Suprapubic skin (tissue), 4 donors: Measurements from ENCODE around the gene RPS21. TPM values are rescaled to one million over a fixed set of nuclear protein-coding genes. Genes with fewer than 3 reads are reported as not detected.

Experiments
- DNase-seq, 2 donors: peaks; one replicate each; pipeline ENCODE4 v3.0.0-alpha.2; 2019; ENCODE audit warnings: low spot score in 2 of 2
- H3K27ac ChIP-seq: fragments of 200-600 bp; sonication (generic); one replicate; pipeline ENCODE4 v1.5.1; 2019
- H3K27me3 ChIP-seq: fragments of 200-600 bp; sonication (generic); one replicate; pipeline ENCODE4 v1.5.1; 2019
- H3K36me3 ChIP-seq: fragments of 200-600 bp; sonication (generic); one replicate; pipeline ENCODE4 v1.5.1; 2019
- H3K4me1 ChIP-seq: fragments of 200-600 bp; sonication (generic); one replicate; pipeline ENCODE4 v1.5.1; 2019
- H3K4me3 ChIP-seq: fragments of 200-600 bp; sonication (generic); one replicate; pipeline ENCODE4 v1.5.1; 2019; ENCODE audit warnings: mild to moderate bottlenecking
- H3K9me3 ChIP-seq: fragments of 200-600 bp; sonication (generic); one replicate; pipeline ENCODE4 v1.5.1; 2019
- EP300 ChIP-seq: sonication (generic); formaldehyde crosslinking; IDR thresholded peaks from one replicate; pipeline ENCODE4 v1.6.1; 2017; ENCODE audit warnings: antibody characterized with exemption
- POLR2A ChIP-seq, 2 donors: fragments of 450-650 bp; IDR thresholded peaks; one replicate each; pipeline ENCODE4 v1.6.1; 2017; ENCODE audit warnings: antibody characterized with exemption in 2 of 2, mild to moderate bottlenecking in 2 of 2, moderate library complexity in 2 of 2
- POLR2AphosphoS5 ChIP-seq, 3 donors: sonication (generic); formaldehyde crosslinking; IDR thresholded peaks; one replicate each; pipeline ENCODE4 v1.6.1; 2017; ENCODE audit warnings: antibody characterized with exemption in 3 of 3
- WGBS: methylation state at CpG from one replicate; pipeline ENCODE4 v1.1.5; 2018; 5-methylcytosine and 5-hydroxymethylcytosine counted together
- total RNA-seq, 4 donors: library from RNA; depleted of rRNA; stranded (reverse); fragments of >200 nt; gene quantifications; one replicate each; pipeline ENCODE4 v1.1.0, GENCODE V29; 2016
- TF ChIP-seq, protein P1 (sequence below), 2 donors: fragments of 200-600 bp in 1 of 2; fragments of 450-650 bp in 1 of 2; sonication (generic) in 1 of 2; IDR thresholded peaks; one replicate each; pipeline ENCODE4 v1.5.1; 2016 to 2019; ENCODE audit warnings: antibody characterized with exemption in 2 of 2, mild to moderate bottlenecking in 1 of 2, moderate library complexity in 1 of 2

The RPS21 gene
- total RNA-seq, 4 donors from 2014 or later: 1,604 to 3,217 (median 2,363) TPM

DNA sequence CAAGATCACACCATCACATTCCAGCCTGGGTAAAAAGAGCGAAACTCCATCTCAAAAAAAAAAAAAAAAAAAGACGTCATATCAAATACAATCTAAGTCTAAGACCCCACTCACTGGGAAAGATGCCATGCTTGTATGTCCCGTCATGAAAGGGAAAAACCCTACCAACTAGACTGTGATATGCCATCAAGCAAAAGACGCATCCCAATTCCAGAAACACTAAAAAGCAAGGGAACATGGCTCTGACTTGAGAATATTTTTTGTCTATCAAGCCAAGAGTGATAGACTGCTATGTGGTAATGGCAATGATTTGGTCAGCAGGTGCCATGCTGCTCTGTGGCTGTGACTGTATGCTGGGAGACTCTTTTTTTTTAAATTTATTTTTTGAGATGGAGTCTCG is 42.8 kb upstream of the RPS21 start:
- WGBS: 90% methylated on average over 5 of the region's 5 CpGs
- no peak for DNase-seq
- TF ChIP-seq POLR2A (IDR thresholded peaks at IDR 0.05) (no peak), EP300 (no peak), POLR2AphosphoS5 (IDR thresholded peaks at IDR 0.05) (no peak)
- TF ChIP-seq, protein P1, sequence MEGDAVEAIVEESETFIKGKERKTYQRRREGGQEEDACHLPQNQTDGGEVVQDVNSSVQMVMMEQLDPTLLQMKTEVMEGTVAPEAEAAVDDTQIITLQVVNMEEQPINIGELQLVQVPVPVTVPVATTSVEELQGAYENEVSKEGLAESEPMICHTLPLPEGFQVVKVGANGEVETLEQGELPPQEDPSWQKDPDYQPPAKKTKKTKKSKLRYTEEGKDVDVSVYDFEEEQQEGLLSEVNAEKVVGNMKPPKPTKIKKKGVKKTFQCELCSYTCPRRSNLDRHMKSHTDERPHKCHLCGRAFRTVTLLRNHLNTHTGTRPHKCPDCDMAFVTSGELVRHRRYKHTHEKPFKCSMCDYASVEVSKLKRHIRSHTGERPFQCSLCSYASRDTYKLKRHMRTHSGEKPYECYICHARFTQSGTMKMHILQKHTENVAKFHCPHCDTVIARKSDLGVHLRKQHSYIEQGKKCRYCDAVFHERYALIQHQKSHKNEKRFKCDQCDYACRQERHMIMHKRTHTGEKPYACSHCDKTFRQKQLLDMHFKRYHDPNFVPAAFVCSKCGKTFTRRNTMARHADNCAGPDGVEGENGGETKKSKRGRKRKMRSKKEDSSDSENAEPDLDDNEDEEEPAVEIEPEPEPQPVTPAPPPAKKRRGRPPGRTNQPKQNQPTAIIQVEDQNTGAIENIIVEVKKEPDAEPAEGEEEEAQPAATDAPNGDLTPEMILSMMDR (IDR thresholded peaks at IDR 0.05): no peak
- H3K4me1 ChIP-seq: no peaks in the 10 kb centered on the region
- H3K27ac ChIP-seq: no peak overlapping the region
- H3K27me3 ChIP-seq: no peaks in the 10 kb centered on the region
- no peak overlapping the region for H3K4me3 ChIP-seq
- H3K36me3 ChIP-seq: peaks cover 52% of the 10 kb centered on the region
- H3K9me3 ChIP-seq: no peaks in the 10 kb centered on the region

DNA sequence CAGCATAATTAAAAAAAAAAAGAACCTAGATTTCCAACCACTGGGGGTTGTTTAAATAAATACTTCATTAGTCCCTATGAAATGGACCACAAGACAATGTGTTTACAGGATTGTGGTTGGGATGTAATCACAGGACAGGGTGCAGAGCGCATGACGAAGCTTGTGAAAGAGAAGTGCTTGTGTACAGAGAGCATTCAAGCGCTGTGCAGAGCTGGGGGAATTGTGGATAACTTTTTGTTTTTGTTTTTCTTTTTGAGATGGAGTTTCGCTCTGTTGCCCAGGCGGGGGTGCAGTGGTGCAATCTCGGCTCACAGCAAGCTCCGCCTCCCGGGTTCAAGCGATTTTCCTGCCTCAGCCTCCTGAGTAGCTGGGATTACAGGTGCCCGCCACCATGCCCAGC is 42.1 kb upstream of the RPS21 start:
- H3K36me3 ChIP-seq: peaks cover 47% of the 10 kb centered on the region
- H3K27ac ChIP-seq: no peak overlapping the region
- H3K9me3 ChIP-seq: no peaks in the 10 kb centered on the region
- H3K27me3 ChIP-seq: no peaks in the 10 kb centered on the region
- no peak overlapping the region for H3K4me3 ChIP-seq
- no peak for DNase-seq
- 87% methylated on average over 10 of the region's 10 CpGs for WGBS
- no peak for TF ChIP-seq POLR2AphosphoS5 (IDR thresholded peaks at IDR 0.05)
- no peak for TF ChIP-seq EP300
- TF ChIP-seq POLR2A (IDR thresholded peaks at IDR 0.05): no peak
- TF ChIP-seq, protein P1 (IDR thresholded peaks at IDR 0.05): no peak
- H3K4me1 ChIP-seq: peaks cover under 1% of the 10 kb centered on the region

DNA sequence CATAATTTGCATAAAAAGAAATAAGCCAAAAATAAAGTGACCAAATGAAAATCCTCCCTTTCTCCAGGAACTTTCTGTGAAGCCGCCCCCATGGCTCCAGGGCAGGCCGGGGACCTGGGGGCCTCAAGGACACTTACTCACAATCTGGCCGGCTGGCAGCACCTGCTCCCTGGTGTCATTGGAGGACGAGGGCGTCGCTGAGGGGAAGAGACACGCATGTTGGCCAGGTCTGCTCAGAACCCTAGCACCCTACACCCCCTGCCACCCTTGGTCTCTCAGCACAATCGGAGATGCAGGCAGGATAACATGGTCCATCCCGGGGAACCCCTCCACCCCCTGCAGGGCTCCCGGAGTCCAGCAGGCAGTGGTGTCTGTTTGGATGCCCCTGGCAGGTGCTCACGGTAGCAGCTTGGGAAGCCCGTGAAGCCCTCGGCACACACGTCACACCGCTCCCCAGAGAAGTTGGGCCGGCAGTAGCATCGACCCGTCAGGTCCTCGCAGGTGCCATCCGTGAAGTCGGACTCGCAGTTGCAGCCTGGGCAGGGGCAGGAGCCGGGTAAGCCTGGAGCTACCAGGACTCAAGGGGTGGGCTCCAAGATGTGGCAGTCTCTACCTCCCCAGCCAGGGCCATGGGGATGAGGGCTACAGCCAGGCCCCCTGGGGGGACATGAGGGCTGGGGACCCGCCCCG is 41.1 kb upstream of the RPS21 start:
- no peaks in the 10 kb centered on the region for H3K27me3 ChIP-seq
- peaks cover 11% of the 10 kb centered on the region for H3K4me1 ChIP-seq
- DNase-seq: no peak
- TF ChIP-seq POLR2A (IDR thresholded peaks at IDR 0.05): no peak
- no peak for TF ChIP-seq POLR2AphosphoS5 (IDR thresholded peaks at IDR 0.05)
- no peak for TF ChIP-seq EP300
- TF ChIP-seq, protein P1 (IDR thresholded peaks at IDR 0.05): no peak
- no peak overlapping the region for H3K27ac ChIP-seq
- H3K9me3 ChIP-seq: no peaks in the 10 kb centered on the region
- WGBS: 94% methylated on average over 7 of the region's 25 CpGs
- peaks cover 38% of the 10 kb centered on the region for H3K36me3 ChIP-seq
- H3K4me3 ChIP-seq: no peak overlapping the region

DNA sequence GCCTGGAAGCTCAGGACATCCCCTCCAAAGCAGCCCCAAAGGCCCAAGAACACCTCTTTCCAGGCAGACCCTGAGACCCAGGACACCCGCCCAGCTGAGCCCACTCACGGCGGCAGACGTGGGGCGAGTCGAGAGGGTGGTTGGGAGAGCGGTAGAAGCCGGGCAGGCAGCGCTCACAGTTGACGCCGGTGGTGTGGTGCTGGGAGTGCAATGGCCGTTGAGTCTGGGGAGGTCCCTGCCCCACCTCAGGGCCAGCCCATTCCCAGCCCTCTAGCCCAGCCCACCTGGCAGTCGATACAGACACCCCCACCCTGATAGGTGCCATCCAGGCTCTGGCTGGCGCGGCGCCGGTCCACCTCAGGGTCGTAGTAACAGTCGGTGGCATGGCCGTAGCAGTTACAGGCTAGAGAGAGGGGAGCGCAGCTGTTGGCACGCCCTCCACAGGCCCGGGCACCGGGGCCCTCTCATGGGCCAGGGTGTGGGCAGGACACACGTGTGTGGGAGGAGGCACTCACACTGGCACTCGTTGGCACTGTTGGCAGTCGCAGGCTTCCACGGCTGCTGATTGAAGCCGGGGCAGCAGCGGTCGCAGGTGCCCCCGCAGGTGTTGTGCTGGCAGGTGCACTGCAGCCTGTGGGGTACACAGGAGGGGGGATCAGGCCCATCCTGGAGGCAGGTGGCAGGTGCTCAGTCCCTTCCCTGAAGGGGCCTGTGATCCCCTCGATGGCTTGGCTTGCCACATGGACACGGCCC is 40.3 kb upstream of the RPS21 start:
- DNase-seq: no peak
- Histone ChIP-seq H3K4me1 (peaks cover 19% of the 10 kb centered on the region), H3K4me3 (no peak overlapping the region), H3K36me3 (peaks cover 37% of the 10 kb centered on the region), H3K9me3 (no peaks in the 10 kb centered on the region), H3K27me3 (no peaks in the 10 kb centered on the region), H3K27ac (no peak overlapping the region)
- 72% methylated on average over 23 of the region's 34 CpGs for WGBS
- TF ChIP-seq, protein P1 (IDR thresholded peaks at IDR 0.05): no peak
- TF ChIP-seq EP300 (no peak), POLR2AphosphoS5 (IDR thresholded peaks at IDR 0.05) (no peak)

DNA sequence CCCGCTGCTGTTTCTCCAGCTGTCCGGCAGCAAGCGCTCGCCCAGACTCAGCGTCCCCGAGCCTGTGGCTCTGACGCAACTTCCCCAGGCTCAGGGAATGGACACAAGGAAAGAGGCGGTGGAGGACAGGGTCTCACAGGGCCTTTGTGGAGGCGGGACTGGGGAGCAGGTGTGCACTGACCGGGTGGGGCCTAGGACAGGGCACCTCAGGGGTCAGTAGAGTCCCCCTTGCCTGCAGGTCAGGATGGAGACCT is 39.8 kb upstream of the RPS21 start:
- Histone ChIP-seq H3K9me3 (no peaks in the 10 kb centered on the region), H3K4me3 (no peak overlapping the region), H3K36me3 (peaks cover 42% of the 10 kb centered on the region), H3K4me1 (peaks cover 24% of the 10 kb centered on the region), H3K27me3 (no peaks in the 10 kb centered on the region), H3K27ac (no peak overlapping the region)
- TF ChIP-seq POLR2AphosphoS5 (IDR thresholded peaks at IDR 0.05) (no peak), POLR2A (IDR thresholded peaks at IDR 0.05) (no peak), EP300 (no peak)
- TF ChIP-seq, protein P1 (IDR thresholded peaks at IDR 0.05): no peak
- 80% methylated on average over 1 of the region's 10 CpGs for WGBS
- no peak for DNase-seq
